Effector CD4-positive, alpha-beta T cell (primary cell): ENCODE measurements around the gene WSCD1. TPM values are rescaled to one million over a fixed set of nuclear protein-coding genes. Genes with fewer than 3 reads are reported as not detected.

Experiments used
- DNase-seq: peaks from one replicate; pipeline ENCODE4 v3.0.0-alpha.2; 2020
- total RNA-seq: gene quantifications from one replicate; lab custom pipeline; 2026; lab: John Stamatoyannopoulos, UW

Gene WSCD1
- total RNA-seq, result not detected

DNA sequence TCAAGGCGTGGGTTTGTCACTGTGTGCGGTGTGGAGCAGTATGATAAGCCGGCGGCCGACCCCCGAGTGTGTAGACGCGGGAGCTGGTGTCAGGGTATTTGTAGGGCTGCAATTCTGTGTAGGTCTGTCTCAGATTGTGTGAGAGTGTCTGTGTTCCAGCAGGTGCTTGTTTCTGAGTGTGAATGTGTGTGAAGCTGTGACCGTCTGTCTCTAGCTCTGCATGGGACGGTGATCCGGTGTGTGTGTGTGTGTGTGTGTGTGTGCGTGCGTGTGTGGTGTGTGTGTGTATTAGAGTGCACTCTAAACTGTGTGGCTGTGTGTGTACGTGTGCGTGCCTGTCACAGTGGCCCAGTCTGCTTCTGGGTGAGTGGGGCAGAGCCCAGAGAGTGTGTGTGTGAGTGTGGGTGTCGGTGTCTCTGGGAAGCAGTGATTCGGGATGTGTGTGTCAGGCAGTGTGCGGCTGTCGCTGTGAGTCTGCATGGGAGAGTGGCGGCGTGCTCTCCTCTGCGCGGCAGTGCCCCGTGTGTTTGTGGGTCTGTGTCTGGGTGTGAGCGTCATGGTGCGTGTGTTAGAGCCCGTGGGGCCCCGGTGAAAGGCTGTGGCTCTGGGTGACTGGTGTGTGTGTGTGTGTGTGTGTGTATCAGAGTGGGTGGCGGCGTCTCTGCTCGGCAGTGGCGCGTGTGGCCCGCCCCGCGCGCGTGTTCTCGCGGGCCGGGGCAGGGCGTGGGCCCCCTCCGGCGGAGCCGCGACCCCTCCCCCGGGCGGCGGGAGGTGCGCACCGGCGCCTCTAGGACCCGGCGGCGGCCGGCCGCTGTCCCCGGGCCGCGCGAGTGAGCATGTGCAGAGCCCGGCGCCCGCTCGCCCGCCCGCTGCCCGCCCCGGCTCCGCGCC, at the start of gene WSCD1:
Gene WSCD1 (plus strand): TSS at position 841 of the 891 bp plus-strand sequence. CDS start 10,280 bp downstream, outside the sequence.
- no peak for DNase-seq

GRCh38 chr17:6021011-6021400, 49.2 kb upstream of the WSCD1 start:
- no peak for DNase-seq

- DNase-seq, result no peak
These were observed 48.6 kb upstream of the WSCD1 start for GRCh38 chr17:6021627-6022026.

DNA sequence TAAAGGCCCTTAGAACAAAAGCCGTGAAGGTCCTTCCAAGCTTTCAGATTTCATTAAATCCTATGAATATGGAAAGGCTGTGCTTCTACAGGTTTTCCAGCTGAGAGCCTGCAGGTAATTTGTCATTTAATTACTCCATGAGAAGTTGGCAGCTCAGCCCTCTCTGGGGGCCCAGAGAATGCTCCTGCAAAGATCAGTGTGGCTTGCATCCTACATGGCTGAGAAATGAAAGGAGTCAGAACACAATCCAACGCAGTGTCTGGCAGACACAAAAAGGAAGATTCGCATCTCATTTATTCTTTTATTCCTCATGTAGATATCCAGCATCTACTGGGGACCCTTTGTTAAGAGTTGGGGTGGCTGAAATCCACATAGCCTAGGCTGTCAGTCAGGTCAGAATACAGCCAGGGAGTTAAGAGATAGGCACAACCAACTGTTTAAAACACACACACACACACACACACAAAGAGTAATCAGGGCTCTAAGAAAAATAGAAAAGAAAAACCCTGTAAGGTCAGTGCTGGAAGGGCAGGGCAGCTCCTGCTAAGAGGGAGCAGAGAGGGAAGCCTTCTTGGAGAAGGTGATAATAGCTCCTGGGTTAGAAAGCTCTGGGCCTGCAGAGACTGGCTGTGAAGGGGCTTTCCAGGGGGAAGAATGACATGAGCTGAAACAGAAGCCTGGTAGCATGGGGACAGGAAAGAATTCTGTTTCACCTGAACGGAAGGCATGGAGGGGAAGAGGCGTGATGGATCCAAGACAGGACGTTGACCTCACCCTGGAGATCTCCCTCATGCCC, 46.9 kb upstream of the WSCD1 start:
- no peak for DNase-seq

GRCh38 chr17:6024576-6024975, 45.6 kb upstream of the WSCD1 start:
- DNase-seq, result no peak

GRCh38 chr17:6027342-6028024, 42.7 kb upstream of the WSCD1 start:
- no peak for DNase-seq

DNA sequence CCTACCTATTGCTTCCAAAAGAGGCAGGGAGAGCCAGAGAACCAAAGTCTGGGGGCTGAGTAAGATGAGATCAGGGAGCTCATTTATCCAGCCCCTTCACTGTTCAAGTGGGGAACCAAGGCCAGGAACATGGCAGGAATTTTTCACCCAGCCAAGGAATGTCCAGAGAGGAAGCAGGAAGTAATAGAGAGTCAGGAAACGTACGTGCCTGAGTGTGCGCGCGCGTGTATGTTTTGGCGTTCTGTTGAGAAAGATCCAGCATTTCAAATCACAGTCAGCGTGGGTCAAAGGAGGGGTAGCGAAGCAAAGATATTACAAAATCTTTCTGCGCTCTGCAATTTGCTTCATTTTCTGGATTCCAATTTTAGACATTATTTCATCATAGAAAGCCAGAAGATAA, 41.9 kb upstream of the WSCD1 start:
- no peak for DNase-seq

DNA sequence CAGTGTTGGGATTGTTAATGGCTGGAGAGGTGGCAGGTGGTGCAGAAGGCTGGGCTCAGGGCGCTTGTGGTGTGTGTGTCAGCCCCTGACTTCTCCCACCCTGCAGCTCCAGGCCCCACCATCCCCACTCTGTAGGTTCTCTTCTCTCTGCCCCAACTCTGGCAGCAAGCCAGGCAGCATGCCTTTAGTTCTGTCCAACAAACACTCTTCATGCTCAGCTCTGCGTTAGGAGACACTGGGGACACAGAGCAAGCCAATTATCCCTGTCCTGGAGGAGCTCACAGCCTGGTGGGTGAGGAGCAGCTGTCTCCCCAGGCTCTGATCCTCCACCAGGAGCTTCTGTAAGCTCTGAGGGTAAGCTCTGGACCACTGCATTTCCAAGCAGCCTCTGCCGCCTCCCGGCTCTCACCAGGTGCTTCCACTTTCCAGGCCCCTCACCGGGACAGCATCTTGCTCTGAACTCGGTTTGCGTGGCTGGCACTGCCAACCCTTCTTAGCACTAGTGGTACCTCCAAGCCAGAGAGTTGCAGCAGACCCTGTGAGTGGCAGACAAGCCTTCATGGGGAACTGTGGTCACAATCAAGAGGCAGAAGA, 34.3 kb upstream of the WSCD1 start:
- no peak for DNase-seq

- no peak for DNase-seq
These were observed 29.7 kb upstream of the WSCD1 start for GRCh38 chr17:6040504-6040903.

- DNase-seq, result no peak
These were observed 28.9 kb upstream of the WSCD1 start for GRCh38 chr17:6041246-6041645.

DNA sequence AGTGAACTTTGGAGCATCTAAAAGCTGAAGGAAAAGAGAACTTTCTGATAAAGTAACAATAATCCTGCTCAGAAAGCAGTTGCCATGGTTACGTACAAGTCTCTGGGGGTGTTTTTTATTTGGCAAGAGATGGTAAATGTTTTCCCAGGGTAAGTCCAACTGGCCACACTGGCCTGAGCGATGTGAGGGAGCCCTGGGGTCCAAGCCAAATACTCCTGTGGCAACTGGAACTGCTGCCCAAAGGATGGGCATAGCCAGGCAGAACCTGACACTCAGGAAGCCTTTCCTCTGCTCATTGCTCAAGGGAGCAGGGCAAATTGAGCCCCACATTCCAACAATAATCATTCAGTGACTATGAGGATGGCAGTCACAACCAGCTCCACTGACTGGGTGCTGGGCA, 26.8 kb upstream of the WSCD1 start:
- DNase-seq, result no peak

DNA sequence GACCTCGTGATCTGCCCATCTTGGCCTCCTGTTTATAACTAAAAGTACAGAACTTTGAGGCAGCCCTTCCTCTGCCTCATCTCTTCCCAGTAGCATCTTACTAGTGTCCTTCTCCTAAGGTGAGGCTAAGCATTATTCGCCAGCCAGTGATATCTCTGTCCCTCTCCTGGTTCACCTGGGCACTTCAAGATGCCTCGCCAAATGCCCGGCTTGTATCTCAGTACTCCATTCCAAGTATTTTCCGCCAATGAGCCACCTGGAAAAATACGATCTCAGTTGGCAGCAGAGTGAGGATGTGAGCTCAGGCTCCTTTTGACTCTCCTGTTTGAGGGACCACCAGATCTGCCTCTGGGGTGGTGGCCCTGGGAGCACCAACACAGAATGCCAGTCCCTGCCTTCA, 25.9 kb upstream of the WSCD1 start:
- DNase-seq, result no peak

- no peak for DNase-seq
These were observed 24.4 kb upstream of the WSCD1 start for GRCh38 chr17:6045621-6046357.

GRCh38 chr17:6046431-6046830, 23.7 kb upstream of the WSCD1 start:
- DNase-seq, result no peak

DNA sequence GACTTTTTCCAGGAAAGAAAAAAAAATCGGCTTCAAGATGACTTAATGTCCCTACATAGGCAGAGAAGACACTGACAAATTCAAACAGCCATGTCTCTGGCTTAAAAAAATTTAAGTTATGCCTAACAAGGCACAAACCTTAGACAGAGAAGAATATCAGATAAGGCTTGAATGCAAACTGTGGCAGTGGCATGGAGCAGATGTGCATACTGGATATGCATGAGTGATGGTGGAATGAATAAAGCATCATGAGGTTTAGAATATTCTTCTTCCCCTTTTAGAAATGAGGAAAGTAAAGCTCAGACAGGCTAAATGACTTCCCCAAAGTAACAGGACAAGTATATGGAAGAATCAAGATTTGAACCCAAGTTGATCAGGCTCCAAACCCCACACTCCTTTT, 23.2 kb upstream of the WSCD1 start:
- DNase-seq, result no peak

DNA sequence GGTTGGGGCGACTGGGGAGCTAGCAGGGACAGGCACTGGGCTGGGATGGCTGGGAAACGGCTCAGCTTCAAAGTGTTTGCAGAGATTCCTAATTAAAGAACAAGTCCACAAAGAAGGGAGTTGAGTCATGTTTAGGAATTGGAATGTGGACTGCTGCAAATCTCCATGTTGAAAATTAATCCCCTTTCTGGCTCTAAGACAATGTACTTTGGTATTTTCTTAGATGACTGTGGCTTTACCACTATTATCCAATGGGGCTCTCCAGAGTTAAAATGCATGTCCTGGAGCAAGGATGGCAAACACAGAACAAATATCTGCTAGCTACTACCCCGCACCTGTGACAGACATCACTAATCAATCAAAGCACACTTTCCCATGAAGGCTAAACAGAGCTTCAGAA, 22.2 kb upstream of the WSCD1 start:
- DNase-seq, result no peak

DNA sequence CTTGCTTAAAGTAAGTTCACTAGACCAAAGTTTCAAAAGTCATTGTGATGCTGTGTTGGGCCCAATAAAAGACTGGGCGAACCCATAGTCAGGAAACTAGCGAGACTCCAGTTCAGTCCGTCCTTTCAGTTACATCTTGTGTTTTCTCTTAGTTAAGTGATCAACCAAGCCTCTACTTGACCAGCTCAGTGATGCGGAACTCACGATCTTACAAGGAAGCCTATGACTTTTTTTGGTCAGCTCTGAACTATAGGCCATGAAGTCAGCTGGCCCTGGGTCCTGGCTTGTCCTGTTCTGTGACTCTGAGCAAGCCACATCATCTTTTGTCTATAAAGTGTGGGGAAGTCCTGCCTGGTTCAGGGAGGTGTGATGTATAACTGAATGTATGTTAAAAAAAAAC, 21.7 kb upstream of the WSCD1 start:
- no peak for DNase-seq

GRCh38 chr17:6052926-6053325, 17.3 kb upstream of the WSCD1 start:
- no peak for DNase-seq

DNA sequence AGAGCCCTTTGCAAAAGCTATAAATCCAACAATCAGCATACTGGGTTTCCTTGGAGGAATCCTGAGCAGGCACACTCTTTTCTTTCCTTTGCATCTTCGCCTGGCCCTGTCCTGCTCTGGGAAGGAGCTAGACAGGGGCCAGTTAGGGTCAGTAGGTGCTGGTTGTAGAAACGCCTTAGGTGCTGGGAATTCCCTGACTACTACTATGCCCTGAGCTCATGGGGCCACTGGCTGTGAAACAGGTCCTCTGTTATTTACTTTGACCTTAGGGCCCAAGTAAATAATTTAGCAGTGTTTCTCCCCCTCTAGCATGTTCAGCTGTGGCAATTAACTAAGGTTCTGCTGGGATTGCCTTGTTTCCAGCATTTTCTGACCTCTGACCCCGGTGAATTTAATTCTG, 15.8 kb upstream of the WSCD1 start:
- DNase-seq, result no peak

DNA sequence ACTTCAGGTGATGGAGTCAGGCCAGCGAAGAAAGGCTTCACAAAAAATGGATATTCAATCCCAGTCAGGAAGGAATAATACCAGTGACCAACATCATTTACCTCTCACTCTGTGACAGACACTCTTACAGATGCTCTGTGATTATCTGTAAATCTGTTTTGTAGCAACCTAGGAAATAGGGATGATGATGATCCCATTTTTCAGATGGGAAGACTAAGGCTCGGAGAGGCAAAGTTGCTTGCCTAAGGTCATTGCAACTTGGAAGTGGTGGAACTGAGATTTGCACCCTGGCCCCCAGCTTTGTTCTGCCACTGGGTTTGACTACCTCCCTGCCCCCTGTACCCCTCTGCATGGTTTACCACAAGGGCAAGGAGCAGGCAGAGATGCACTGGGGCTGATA, 14.1 kb upstream of the WSCD1 start:
- DNase-seq, result no peak

GRCh38 chr17:6057562-6057961, 12.6 kb upstream of the WSCD1 start:
- DNase-seq, result no peak

DNA sequence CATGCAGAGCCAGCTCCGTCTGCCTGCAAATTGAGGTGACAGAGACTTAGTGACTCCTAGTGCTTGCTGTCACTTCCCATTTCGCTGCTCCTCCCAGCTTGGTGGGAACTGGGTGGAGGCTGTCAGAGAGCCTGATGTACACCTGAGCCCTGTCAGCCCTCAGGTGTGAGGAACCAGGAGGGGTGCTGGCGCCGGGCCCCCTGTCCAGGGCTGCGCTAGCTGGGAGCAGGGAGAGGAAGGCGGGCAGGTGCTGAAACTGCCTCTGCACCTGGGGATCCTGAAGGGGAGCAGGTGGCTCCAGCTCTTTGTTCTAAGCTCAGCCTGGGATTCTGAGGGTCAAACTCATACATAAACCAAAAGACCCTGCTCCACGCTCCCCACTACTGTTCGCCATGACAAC, 10.8 kb upstream of the WSCD1 start:
- DNase-seq, result no peak
